ENCODE results near the gene GPD2. TPM values are rescaled to one million over a fixed set of nuclear protein-coding genes. Genes with fewer than 3 reads are reported as not detected.

GPD2 gene
- polyA plus RNA-seq, 1 donor (not counting 4 experiments of a cell fraction or from before 2014, with no cell fraction given) = 27.6 TPM

DNA sequence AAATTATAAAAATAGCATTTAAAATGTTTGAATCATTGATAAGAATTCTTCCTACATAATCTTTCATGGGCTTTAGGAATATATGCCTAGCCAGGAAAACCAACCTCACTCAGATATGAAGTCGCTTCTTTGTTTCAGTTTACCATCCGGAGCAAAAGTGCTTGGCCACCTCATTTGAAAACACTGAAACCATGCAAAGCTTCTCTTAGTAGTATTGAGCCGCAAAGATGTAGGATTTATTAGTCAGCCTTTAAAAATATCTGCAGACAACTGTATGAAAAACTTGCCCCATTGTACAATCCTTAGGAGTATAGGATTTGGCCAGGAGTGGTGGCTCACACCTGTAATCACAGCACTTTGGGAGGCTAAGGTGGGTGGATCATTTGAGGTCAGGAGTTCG, 24.3 kb upstream of the GPD2 start:
- Histone ChIP-seq H3K36me3 (ENCODE audit: control insufficient read depth in 2 of 2, extremely low read depth in 1 of 2, insufficient read depth in 2 of 2, low read length in 2 of 2) (no peaks in the 10 kb centered on the region), H3K9ac (ENCODE audit: control insufficient read depth, extremely low read depth, insufficient read depth, low read length) (no peak overlapping the region), H2AFZ (ENCODE audit: control insufficient read depth, low read length) (no peak overlapping the region), H3K9me1 (ENCODE audit: control insufficient read depth, extremely low read depth, insufficient read depth, low read length) (no peaks in the 10 kb centered on the region), H3K27ac (ENCODE audit: control insufficient read depth, insufficient read depth, low read length) (no peak overlapping the region), H3K4me3 (ENCODE audit: control insufficient read depth in 2 of 3, extremely low read depth in 1 of 3, insufficient read depth in 2 of 3, low read depth in 1 of 3, low read length in 3 of 3) (no peak overlapping the region), H3K27me3 (ENCODE audit: control insufficient read depth, extremely low read depth, insufficient read depth, low read length) (no peaks in the 10 kb centered on the region), H3K4me1 (ENCODE audit: control insufficient read depth, extremely low read depth, insufficient read depth, low read length) (no peaks in the 10 kb centered on the region), H3K9me3 (ENCODE audit: control insufficient read depth, low read depth, low read length) (no peaks in the 10 kb centered on the region), H3K4me2 (ENCODE audit: control insufficient read depth, extremely low read depth, insufficient read depth, low read depth, low read length) (no peak overlapping the region), H3K79me2 (ENCODE audit: control insufficient read depth, insufficient read depth, low read length) (no peaks in the 10 kb centered on the region), H4K20me1 (ENCODE audit: control insufficient read depth, extremely low read depth, insufficient read depth, low read length) (no peaks in the 10 kb centered on the region)
- dilution Hi-C loops (cut with MboI; ENCODE audit: extremely low pct_ligation_motif_present, low sequenced_read_pairs) = no loop called here
- DNase-seq (ENCODE audit: low read depth, low spot score) (no peak), FAIRE-seq (no peak)
- TF ChIP-seq, protein P1, sequence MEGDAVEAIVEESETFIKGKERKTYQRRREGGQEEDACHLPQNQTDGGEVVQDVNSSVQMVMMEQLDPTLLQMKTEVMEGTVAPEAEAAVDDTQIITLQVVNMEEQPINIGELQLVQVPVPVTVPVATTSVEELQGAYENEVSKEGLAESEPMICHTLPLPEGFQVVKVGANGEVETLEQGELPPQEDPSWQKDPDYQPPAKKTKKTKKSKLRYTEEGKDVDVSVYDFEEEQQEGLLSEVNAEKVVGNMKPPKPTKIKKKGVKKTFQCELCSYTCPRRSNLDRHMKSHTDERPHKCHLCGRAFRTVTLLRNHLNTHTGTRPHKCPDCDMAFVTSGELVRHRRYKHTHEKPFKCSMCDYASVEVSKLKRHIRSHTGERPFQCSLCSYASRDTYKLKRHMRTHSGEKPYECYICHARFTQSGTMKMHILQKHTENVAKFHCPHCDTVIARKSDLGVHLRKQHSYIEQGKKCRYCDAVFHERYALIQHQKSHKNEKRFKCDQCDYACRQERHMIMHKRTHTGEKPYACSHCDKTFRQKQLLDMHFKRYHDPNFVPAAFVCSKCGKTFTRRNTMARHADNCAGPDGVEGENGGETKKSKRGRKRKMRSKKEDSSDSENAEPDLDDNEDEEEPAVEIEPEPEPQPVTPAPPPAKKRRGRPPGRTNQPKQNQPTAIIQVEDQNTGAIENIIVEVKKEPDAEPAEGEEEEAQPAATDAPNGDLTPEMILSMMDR (optimal IDR thresholded peaks at IDR 0.05 in 1 of 3, IDR thresholded peaks at IDR 0.05 in 1 of 3, conservative IDR thresholded peaks at IDR 0.05 in 1 of 3; ENCODE audit: extremely low read depth in 1 of 3, insufficient read depth in 2 of 3, low read length in 3 of 3) = no peak
- TF ChIP-seq EZH2 (IDR thresholded peaks at IDR 0.05; ENCODE audit: low read length) = no peak

DNA sequence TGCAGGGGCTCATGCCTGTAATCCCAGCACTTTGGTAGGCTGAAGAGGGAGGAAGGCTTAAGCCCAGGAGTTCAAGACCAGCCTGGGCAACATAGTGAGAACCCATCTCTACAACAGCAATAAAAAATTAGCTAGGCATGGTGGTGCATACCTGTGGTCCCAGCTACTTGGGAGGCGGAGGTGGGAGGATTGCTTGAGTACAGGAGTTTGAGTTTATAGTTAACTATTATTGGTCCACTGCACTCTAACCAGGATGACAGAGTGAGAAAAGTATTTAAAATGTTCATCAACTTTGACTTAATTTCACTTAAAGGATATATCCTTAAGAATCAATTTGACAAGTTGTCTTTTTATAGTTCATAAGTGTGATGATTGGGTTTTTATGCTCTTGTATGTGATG, 14.3 kb upstream of the GPD2 start:
- dilution Hi-C loops (cut with MboI; ENCODE audit: extremely low pct_ligation_motif_present, low sequenced_read_pairs) = no loop called here
- no peak for DNase-seq (ENCODE audit: low read depth, low spot score)
- no peaks in the 10 kb centered on the region for H3K27me3 ChIP-seq (ENCODE audit: control insufficient read depth, extremely low read depth, insufficient read depth, low read length)
- no peak for TF ChIP-seq EZH2 (IDR thresholded peaks at IDR 0.05; ENCODE audit: low read length)
- TF ChIP-seq, protein P1 (optimal IDR thresholded peaks at IDR 0.05 in 1 of 3, IDR thresholded peaks at IDR 0.05 in 1 of 3, conservative IDR thresholded peaks at IDR 0.05 in 1 of 3; ENCODE audit: extremely low read depth in 1 of 3, insufficient read depth in 2 of 3, low read length in 3 of 3) = no peak
- H3K4me3 ChIP-seq (ENCODE audit: control insufficient read depth in 2 of 3, extremely low read depth in 1 of 3, insufficient read depth in 2 of 3, low read depth in 1 of 3, low read length in 3 of 3) = no peak overlapping the region
- H4K20me1 ChIP-seq (ENCODE audit: control insufficient read depth, extremely low read depth, insufficient read depth, low read length) = no peaks in the 10 kb centered on the region
- H2AFZ ChIP-seq (ENCODE audit: control insufficient read depth, low read length) = no peak overlapping the region
- H3K79me2 ChIP-seq (ENCODE audit: control insufficient read depth, insufficient read depth, low read length) = no peaks in the 10 kb centered on the region
- no peak overlapping the region for H3K27ac ChIP-seq (ENCODE audit: control insufficient read depth, insufficient read depth, low read length)
- no peaks in the 10 kb centered on the region for H3K4me1 ChIP-seq (ENCODE audit: control insufficient read depth, extremely low read depth, insufficient read depth, low read length)
- no peaks in the 10 kb centered on the region for H3K36me3 ChIP-seq (ENCODE audit: control insufficient read depth in 2 of 2, extremely low read depth in 1 of 2, insufficient read depth in 2 of 2, low read length in 2 of 2)
- FAIRE-seq = no peak
- H3K9me1 ChIP-seq (ENCODE audit: control insufficient read depth, extremely low read depth, insufficient read depth, low read length) = no peaks in the 10 kb centered on the region
- H3K9me3 ChIP-seq (ENCODE audit: control insufficient read depth, low read depth, low read length) = no peaks in the 10 kb centered on the region
- H3K9ac ChIP-seq (ENCODE audit: control insufficient read depth, extremely low read depth, insufficient read depth, low read length) = no peak overlapping the region
- no peak overlapping the region for H3K4me2 ChIP-seq (ENCODE audit: control insufficient read depth, extremely low read depth, insufficient read depth, low read depth, low read length)

All from keratinocyte (primary cell).